PC-3 (cell line): ENCODE results near the gene ZMYND19. TPM values are rescaled to one million over a fixed set of nuclear protein-coding genes. Genes with fewer than 3 reads are reported as not detected.
"Not testable (repeated sequence)": the region's sequence is repeated elsewhere in the genome, so short reads cannot be mapped to it uniquely, and the experiment has no call there.

ENCODE experiments used
- ATAC-seq: fragments of 200-7000 bp; cut with Tn5 transposase; 2 replicates; pipeline ENCODE4 v1.9.1; 2020; ENCODE audit warnings: mild to moderate bottlenecking, moderate library complexity
- BruUV-seq: library from RNA; stranded (reverse); fragments of 400-500 nt; replicated peaks from 2 replicates; lab custom pipeline; 2021; lab: Mats Ljungman, UMichigan
- CTCF ChIA-PET: fragments of 300-600 bp; sonication (Branson Sonifier 250); formaldehyde crosslinking; loops from one replicate; lab custom pipeline; 2022; ENCODE audit warnings: antibody characterized with exemption; lab: Charles Lee
- POLR2A ChIA-PET: fragments of 300-600 bp; sonication (Branson Sonifier 250); formaldehyde crosslinking; loops from one replicate; lab custom pipeline; 2022; ENCODE audit warnings: antibody characterized with exemption; ENCODE audit not compliant: unreplicated experiment; lab: Charles Lee
- DNase-seq: peaks from one replicate; pipeline ENCODE4 v3.0.0-alpha.2; 2015
- H2AFZ ChIP-seq: fragments of 300-600 bp; sonication (generic); 2 replicates; pipeline ENCODE4 v1.6.0; 2016; ENCODE audit warnings: antibody characterized with exemption, low read length
- H3F3A ChIP-seq: fragments of 300-600 bp; sonication (generic); one replicate; pipeline ENCODE4 v1.6.0; 2017; ENCODE audit warnings: antibody characterized with exemption, low read length, control low read depth, mild to moderate bottlenecking; ENCODE audit not compliant: unreplicated experiment
- H3K27ac ChIP-seq: fragments of 300-600 bp; sonication (generic); 2 replicates; pipeline ENCODE4 v1.5.1; 2016; ENCODE audit warnings: mild to moderate bottlenecking, low read length
- H3K27me3 ChIP-seq: fragments of 300-600 bp; sonication (generic); 2 replicates; pipeline ENCODE4 v1.6.1; 2016; ENCODE audit warnings: low read length, mixed read lengths
- H3K36me3 ChIP-seq: fragments of 300-600 bp; sonication (generic); 2 replicates; pipeline ENCODE4 v1.6.1; 2016; ENCODE audit warnings: low read depth, mixed run types, low read length, mixed read lengths
- H3K4me1 ChIP-seq: fragments of 300-600 bp; sonication (generic); 2 replicates; pipeline ENCODE4 v1.5.1; 2016; ENCODE audit warnings: low read length; ENCODE audit not compliant: insufficient read depth
- H3K4me2 ChIP-seq: fragments of 300-600 bp; sonication (generic); 2 replicates; pipeline ENCODE4 v1.6.0; 2016; ENCODE audit warnings: low read length
- H3K4me3 ChIP-seq: fragments of 300-600 bp; sonication (generic); 2 replicates; pipeline ENCODE4 v1.5.1; 2016; ENCODE audit warnings: mild to moderate bottlenecking, low read length, mixed read lengths
- H3K79me2 ChIP-seq: fragments of 300-600 bp; sonication (generic); 2 replicates; pipeline ENCODE4 v1.6.1; 2017; ENCODE audit warnings: low read length, mixed read lengths
- H3K9ac ChIP-seq: fragments of 300-600 bp; sonication (generic); 2 replicates; pipeline ENCODE4 v1.6.0; 2016; ENCODE audit warnings: mild to moderate bottlenecking, low read length
- H3K9me2 ChIP-seq: fragments of 300-600 bp; sonication (generic); replicated peaks from 2 replicates; pipeline ENCODE4 v1.6.1; 2016; ENCODE audit warnings: mixed run types, low read length, mixed read lengths
- H3K9me3 ChIP-seq: fragments of 300-600 bp; sonication (generic); 2 replicates; pipeline ENCODE4 v1.6.1; 2016; ENCODE audit warnings: low read length, mixed read lengths
- H4K20me1 ChIP-seq: fragments of 300-600 bp; sonication (generic); 2 replicates; pipeline ENCODE4 v1.6.1; 2016; ENCODE audit warnings: low read length, mixed read lengths
- EZH2 ChIP-seq: fragments of 300-600 bp; sonication (generic); IDR thresholded peaks from one replicate; pipeline ENCODE4 v1.6.1; 2017; ENCODE audit warnings: antibody characterized with exemption, mild to moderate bottlenecking, low read length; ENCODE audit not compliant: unreplicated experiment
- EZH2phosphoT487 ChIP-seq: fragments of 300-600 bp; sonication (generic); IDR thresholded peaks from 2 replicates; pipeline ENCODE4 v1.6.1; 2018; ENCODE audit warnings: mild to moderate bottlenecking, antibody characterized with exemption, low read length, borderline replicate concordance
- intact Hi-C: fragments of 100-400 bp; cut with micrococcal nuclease; formaldehyde crosslinking; loops from 2 replicates; pipeline ENCODE4 v1.9.0; 2023
- total RNA-seq: library from RNA; depleted of rRNA; stranded (reverse); fragments of >200 nt; gene quantifications from 2 replicates; pipeline ENCODE4 v1.2.3, GENCODE V29; 2014
- TF ChIP-seq, protein P1 (sequence below): fragments of 300-600 bp; sonication (generic); conservative IDR thresholded peaks from 2 replicates; pipeline ENCODE4 v1.5.1; 2017; ENCODE audit warnings: antibody characterized with exemption, low read depth, mild to moderate bottlenecking, low read length

ZMYND19 gene
- total RNA-seq, 1 experiment from 2014 or later: 39.5 TPM

DNA sequence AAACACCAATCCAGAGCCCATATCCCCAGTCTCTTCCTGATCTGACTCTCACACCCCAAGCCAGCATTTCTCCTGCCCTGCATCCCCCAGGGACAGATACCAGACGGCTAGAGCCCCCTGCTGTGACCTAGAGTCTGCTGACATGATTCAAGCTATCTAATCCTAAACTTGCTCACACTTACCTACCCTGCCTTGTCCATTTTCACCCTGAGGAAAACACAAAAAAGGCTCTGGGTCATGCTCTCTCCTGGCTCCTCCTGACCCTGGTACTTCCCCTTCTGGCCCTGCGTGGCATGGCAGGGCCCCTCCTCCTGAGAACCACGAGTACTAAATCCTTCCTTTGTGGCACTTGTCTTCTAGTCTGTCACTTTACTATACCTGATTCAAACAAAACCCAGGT lies 12.3 kb upstream of the ZMYND19 start:
- H3K79me2 ChIP-seq: peaks cover 19% of the 10 kb centered on the region
- no peak for TF ChIP-seq EZH2
- TF ChIP-seq EZH2phosphoT487: no peak
- TF ChIP-seq, protein P1, sequence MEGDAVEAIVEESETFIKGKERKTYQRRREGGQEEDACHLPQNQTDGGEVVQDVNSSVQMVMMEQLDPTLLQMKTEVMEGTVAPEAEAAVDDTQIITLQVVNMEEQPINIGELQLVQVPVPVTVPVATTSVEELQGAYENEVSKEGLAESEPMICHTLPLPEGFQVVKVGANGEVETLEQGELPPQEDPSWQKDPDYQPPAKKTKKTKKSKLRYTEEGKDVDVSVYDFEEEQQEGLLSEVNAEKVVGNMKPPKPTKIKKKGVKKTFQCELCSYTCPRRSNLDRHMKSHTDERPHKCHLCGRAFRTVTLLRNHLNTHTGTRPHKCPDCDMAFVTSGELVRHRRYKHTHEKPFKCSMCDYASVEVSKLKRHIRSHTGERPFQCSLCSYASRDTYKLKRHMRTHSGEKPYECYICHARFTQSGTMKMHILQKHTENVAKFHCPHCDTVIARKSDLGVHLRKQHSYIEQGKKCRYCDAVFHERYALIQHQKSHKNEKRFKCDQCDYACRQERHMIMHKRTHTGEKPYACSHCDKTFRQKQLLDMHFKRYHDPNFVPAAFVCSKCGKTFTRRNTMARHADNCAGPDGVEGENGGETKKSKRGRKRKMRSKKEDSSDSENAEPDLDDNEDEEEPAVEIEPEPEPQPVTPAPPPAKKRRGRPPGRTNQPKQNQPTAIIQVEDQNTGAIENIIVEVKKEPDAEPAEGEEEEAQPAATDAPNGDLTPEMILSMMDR: no peak
- no peak overlapping the region for H3K27ac ChIP-seq
- ChIA-PET CTCF (no interaction called here), POLR2A (no interaction called here)
- no peak overlapping the region for H3K4me3 ChIP-seq
- H3K9me2 ChIP-seq: no peaks in the 10 kb centered on the region
- H3K4me1 ChIP-seq: peaks cover 8% of the 10 kb centered on the region
- no peak for ATAC-seq
- H3K4me2 ChIP-seq: no peak overlapping the region
- H3K27me3 ChIP-seq: no peaks in the 10 kb centered on the region
- H4K20me1 ChIP-seq: no peaks in the 10 kb centered on the region
- no peak for DNase-seq
- no peak overlapping the region for H2AFZ ChIP-seq
- H3K9ac ChIP-seq: no peak overlapping the region
- intact Hi-C loops: loop anchor here (10.0 kb wide), 1 partner anchor 48 kb away; the partner anchor contains the start of genes MRPL41 and PNPLA7
- no TSS peak for BruUV-seq
- H3K9me3 ChIP-seq: no peaks in the 10 kb centered on the region
- no peaks in the 10 kb centered on the region for H3F3A ChIP-seq
- no peaks in the 10 kb centered on the region for H3K36me3 ChIP-seq

DNA sequence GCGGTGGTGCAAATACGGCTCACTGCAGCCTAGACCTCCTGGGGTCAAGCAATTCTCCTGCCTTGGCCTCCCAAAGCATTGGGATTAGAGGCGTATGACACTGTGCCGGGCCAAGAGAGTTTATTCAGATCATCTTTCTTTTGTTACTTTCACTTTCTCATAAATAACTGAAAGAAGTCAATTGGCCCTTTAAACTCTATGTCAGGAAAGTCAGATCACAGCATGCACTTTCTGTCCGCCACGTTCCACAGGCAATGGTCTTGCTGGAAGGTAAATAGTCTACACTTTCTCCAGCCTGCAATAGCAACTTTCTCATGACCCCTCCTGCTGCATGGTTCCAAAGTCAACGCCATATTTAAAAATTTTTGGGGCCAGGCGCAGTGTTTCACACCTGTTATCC lies 8.6 kb upstream of the ZMYND19 start:
- Histone ChIP-seq H3K4me3 (no peak overlapping the region), H3K9me3 (no peaks in the 10 kb centered on the region), H3K9ac (no peak overlapping the region), H3K4me2 (no peak overlapping the region), H4K20me1 (no peaks in the 10 kb centered on the region), H3K9me2 (no peaks in the 10 kb centered on the region), H3K4me1 (no peaks in the 10 kb centered on the region), H3F3A (no peaks in the 10 kb centered on the region), H2AFZ (no peak overlapping the region), H3K79me2 (no peaks in the 10 kb centered on the region), H3K36me3 (no peaks in the 10 kb centered on the region), H3K27me3 (no peaks in the 10 kb centered on the region), H3K27ac (no peak overlapping the region)
- TF ChIP-seq EZH2phosphoT487 (no peak), EZH2 (no peak)
- TF ChIP-seq, protein P1: no peak
- DNase-seq (no peak), ATAC-seq (no peak)
- no TSS peak for BruUV-seq
- ChIA-PET CTCF (no interaction called here), POLR2A (no interaction called here)
- intact Hi-C loops: no loop called here

DNA sequence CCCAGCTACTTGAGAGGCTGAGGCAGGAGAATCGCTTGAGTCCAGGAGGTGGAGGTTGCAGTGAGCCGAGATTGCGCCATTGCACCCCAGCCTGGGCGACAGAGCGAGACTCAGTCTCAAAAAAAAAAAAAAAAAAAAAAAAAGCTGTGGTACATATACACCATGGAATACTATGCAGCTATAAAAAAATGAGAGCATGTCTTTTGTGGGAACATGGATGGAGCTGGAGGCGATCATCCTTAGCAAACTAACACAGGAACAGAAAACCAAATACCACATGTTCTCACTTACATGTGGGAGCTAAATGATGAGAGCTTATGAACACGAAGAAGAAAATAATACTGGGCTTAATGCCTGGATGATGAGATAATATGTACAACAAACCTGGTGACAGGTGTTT lies 6.3 kb upstream of the ZMYND19 start:
- ATAC-seq, H3K9me3 ChIP-seq, H3K4me1 ChIP-seq, H3K27ac ChIP-seq, H3F3A ChIP-seq, H3K9ac ChIP-seq, H3K36me3 ChIP-seq, H3K9me2 ChIP-seq, H3K79me2 ChIP-seq, H3K4me2 ChIP-seq, H3K27me3 ChIP-seq, H2AFZ ChIP-seq, intact Hi-C loops, BruUV-seq, CTCF ChIA-PET, H3K4me3 ChIP-seq, H4K20me1 ChIP-seq, POLR2A ChIA-PET, DNase-seq: not testable (repeated sequence)
